Endothelial cell of umbilical vein (primary cell): Measurements from ENCODE around the gene APC2. TPM values are rescaled to one million over a fixed set of nuclear protein-coding genes. Genes with fewer than 3 reads are reported as not detected.

Experiments used
- BruUV-seq: library from RNA; stranded (reverse); fragments of 400-500 nt; replicated peaks from 2 replicates; lab custom pipeline; 2021; lab: Mats Ljungman, UMichigan
- CTCF ChIA-PET: fragments of 300-600, 350-600 bp; sonication (Branson Sonifier 250); formaldehyde crosslinking; loops from one replicate; lab custom pipeline; 2021; ENCODE audit warnings: antibody characterized with exemption, inconsistent platforms; lab: Charles Lee
- POLR2A ChIA-PET: fragments of 300-600, 350-600 bp; sonication (Branson Sonifier 250); formaldehyde crosslinking; loops from one replicate; lab custom pipeline; 2021; ENCODE audit warnings: antibody characterized with exemption, inconsistent platforms; lab: Charles Lee
- DNase-seq: peaks from one replicate; pipeline ENCODE4 v3.0.0-alpha.2; 2011; ENCODE audit warnings: low read depth, low spot score
- FAIRE-seq: peaks from 2 replicates; lab custom pipeline; 2011; peaks lifted over from hg19 to GRCh38; lab: Jason Lieb, UNC
- H2AFZ ChIP-seq: 2 replicates; pipeline ENCODE4 v1.6.0; 2012; ENCODE audit warnings: low read depth, low read length, control low read depth, inconsistent platforms
- H3K27ac ChIP-seq: 2 replicates; pipeline ENCODE4 v1.5.1; 2011; ENCODE audit warnings: low read depth, mild to moderate bottlenecking, control low read depth, low read length, moderate library complexity; ENCODE audit not compliant: insufficient read depth
- H3K27me3 ChIP-seq, 2 experiments: 2 replicates each; pipeline versions ENCODE4 v1.6.0 to v1.6.1; 2011; ENCODE audit warnings: low read length in 2 of 2, mixed read lengths in 1 of 2; ENCODE audit not compliant: control insufficient read depth in 2 of 2, insufficient read depth in 2 of 2
- H3K36me3 ChIP-seq, 2 experiments: 2 replicates in 1 of 2; 3 replicates in 1 of 2; pipeline ENCODE4 v1.5.1; 2011; ENCODE audit warnings: low read length in 2 of 2, mild to moderate bottlenecking in 1 of 2, moderate library complexity in 1 of 2; ENCODE audit not compliant: control insufficient read depth in 2 of 2, insufficient read depth in 2 of 2; ENCODE audit errors: extremely low read depth in 1 of 2
- H3K4me1 ChIP-seq: 3 replicates; pipeline ENCODE4 v1.5.1; 2011; ENCODE audit warnings: mild to moderate bottlenecking, low read length; ENCODE audit not compliant: control insufficient read depth, insufficient read depth; ENCODE audit errors: extremely low read depth
- H3K4me2 ChIP-seq: 2 replicates; pipeline ENCODE4 v1.6.1; 2011; ENCODE audit warnings: low read length, control low read depth, mixed read lengths; ENCODE audit not compliant: insufficient read depth
- H3K4me3 ChIP-seq, 3 experiments: fragments of 200-600 bp in 1 of 3; sonication (generic), shearing (Covaris generic) in 1 of 3; replicated peaks in 1 of 3; 2 replicates each; pipeline ENCODE4 v1.5.1; 2011 to 2016; ENCODE audit warnings: control low read depth in 3 of 3, low read length in 3 of 3, mild to moderate bottlenecking in 2 of 3, inconsistent platforms in 1 of 3, low read depth in 1 of 3, moderate library complexity in 1 of 3; ENCODE audit not compliant: insufficient read depth in 1 of 3
- H3K79me2 ChIP-seq: 2 replicates; pipeline ENCODE4 v1.6.0; 2012; ENCODE audit warnings: low read length, inconsistent platforms; ENCODE audit not compliant: control insufficient read depth, insufficient read depth
- H3K9ac ChIP-seq: replicated peaks from 2 replicates; pipeline ENCODE3; 2011; ENCODE audit warnings: low read length, control low read depth; ENCODE audit not compliant: insufficient read depth; ENCODE audit errors: extremely low read depth
- H3K9me1 ChIP-seq: replicated peaks from 3 replicates; pipeline ENCODE4 v1.6.0; 2011; ENCODE audit warnings: mild to moderate bottlenecking, low read length; ENCODE audit not compliant: control insufficient read depth, insufficient read depth; ENCODE audit errors: extremely low read depth
- H3K9me3 ChIP-seq: replicated peaks from 2 replicates; pipeline ENCODE4 v1.5.1; 2012; ENCODE audit warnings: low read length, inconsistent platforms; ENCODE audit not compliant: control insufficient read depth, insufficient read depth
- H4K20me1 ChIP-seq: replicated peaks from 2 replicates; pipeline ENCODE3; 2011; ENCODE audit warnings: mild to moderate bottlenecking, low read length; ENCODE audit not compliant: control insufficient read depth, insufficient read depth; ENCODE audit errors: extremely low read depth
- EZH2 ChIP-seq: IDR thresholded peaks from 2 replicates; pipeline ENCODE4 v1.6.1; 2012; ENCODE audit warnings: borderline replicate concordance, low read depth, mild to moderate bottlenecking, moderate library complexity, low read length, inconsistent platforms; ENCODE audit not compliant: severe bottlenecking
- FOS ChIP-seq: IDR thresholded peaks from 2 replicates; pipeline ENCODE4 v1.6.1; 2011; ENCODE audit warnings: mild to moderate bottlenecking, low read length, moderate library complexity, borderline replicate concordance; ENCODE audit not compliant: insufficient read depth
- JUN ChIP-seq: IDR thresholded peaks from 2 replicates; pipeline ENCODE4 v1.6.1; 2011; ENCODE audit warnings: borderline replicate concordance, low read depth; ENCODE audit not compliant: insufficient read length, insufficient read depth
- MYC ChIP-seq: IDR thresholded peaks from one replicate; pipeline ENCODE4 v1.6.1; 2011; ENCODE audit warnings: mild to moderate bottlenecking, low read depth, low read length
- dilution Hi-C: fragments of 300-500 bp; cut with MboI; formaldehyde crosslinking; loops from one replicate; pipeline ENCODE4 v1.15.0; 2019; ENCODE audit warnings: low sequenced_read_pairs; ENCODE audit not compliant: extremely low pct_ligation_motif_present
- intact Hi-C: fragments of 100-400 bp; cut with micrococcal nuclease; formaldehyde crosslinking; loops from one replicate; pipeline ENCODE4 v1.10.0; 2022
- polyA plus RNA-seq, 4 experiments: library from polyadenylated mRNA; depleted of rRNA in 3 of 4; stranded (reverse) in 3 of 4; unstranded in 1 of 4; fragments of >200 nt; gene quantifications; 2 replicates each; pipeline versions ENCODE4 v1.2.1 to v1.2.3, GENCODE V29; 2011 to 2012; ENCODE audit warnings: missing spikeins in 1 of 4
- total RNA-seq: library from RNA; stranded (reverse); gene quantifications from 2 replicates; pipeline ENCODE4 v1.2.3, GENCODE V29; 2021
- TF ChIP-seq, protein P1 (sequence below): IDR thresholded peaks from 2 replicates; pipeline ENCODE4 v1.6.1; 2011; ENCODE audit not compliant: insufficient read depth, insufficient read length

Gene APC2
- total and polyA plus RNA-seq, 2 donors (not counting 3 experiments of a cell fraction or from before 2014, with no cell fraction given), result 0.01 to 0.04 TPM

DNA sequence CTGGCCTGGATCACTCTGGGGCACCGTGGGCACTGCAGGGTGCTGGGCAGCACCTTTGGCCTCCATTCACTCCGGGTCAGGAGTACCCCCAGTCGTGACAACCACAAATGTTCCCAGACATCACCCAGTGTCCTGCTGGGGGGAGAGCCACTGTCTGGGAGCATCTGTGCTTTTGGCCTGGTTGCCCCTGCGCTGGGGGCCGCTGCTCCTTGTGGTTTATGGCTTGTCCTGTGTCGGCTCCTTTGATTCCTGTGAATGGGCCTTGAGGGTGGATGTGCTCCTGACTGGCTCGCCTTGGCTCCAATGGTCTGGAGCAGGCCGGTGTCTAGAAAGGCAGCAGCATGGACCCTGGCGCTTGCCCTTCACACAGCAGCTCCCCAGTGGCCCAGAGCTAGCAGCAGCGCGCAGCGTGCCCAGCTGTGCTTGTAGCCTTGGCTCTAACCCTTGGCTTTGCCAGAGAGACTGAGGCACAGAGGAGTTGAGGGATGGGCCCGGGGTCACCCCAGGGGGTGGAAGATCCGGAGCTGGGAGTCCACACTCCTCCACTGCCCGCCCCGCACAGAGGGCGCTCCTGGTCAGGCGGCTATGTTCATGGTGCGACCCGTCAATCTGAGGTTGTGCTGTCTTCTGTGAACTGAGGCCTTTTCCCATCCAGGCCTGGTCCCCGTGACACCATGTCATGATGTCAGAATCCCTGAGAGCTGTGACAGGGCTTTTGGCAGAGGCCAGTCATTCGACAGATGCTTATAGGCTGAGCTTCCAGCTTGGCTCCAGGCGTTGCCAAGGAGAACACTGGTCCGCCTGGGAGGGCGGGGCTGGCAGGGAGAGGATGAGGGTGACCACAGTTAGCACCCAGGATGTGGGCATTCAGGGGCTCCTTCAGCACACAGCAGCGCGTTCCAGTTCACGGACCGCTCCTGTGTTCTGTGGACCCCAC lies 38.4 kb upstream of the APC2 start:
- no peak overlapping the region for H3K4me2 ChIP-seq
- no peaks in the 10 kb centered on the region for H3K27me3 ChIP-seq
- peak overlapping the region; percentile 92 for H3K27ac ChIP-seq
- intact Hi-C loops (no loop called here), dilution Hi-C loops (no loop called here)
- H3K36me3 ChIP-seq, result peaks cover 0 to 6% of the 10 kb centered on the region in 2 experiments
- no peaks in the 10 kb centered on the region for H4K20me1 ChIP-seq
- TF ChIP-seq JUN, result no peak
- H3K4me3 ChIP-seq, result no peak overlapping the region
- ChIA-PET POLR2A (interaction anchor here (0.6 kb wide), 1 partner anchor 30 kb away, joined by 4 read pairs; no protein-coding TSS in a partner anchor), CTCF (no interaction called here)
- H2AFZ ChIP-seq, result no peak overlapping the region
- DNase-seq, result no peak
- H3K79me2 ChIP-seq, result peaks cover 85% of the 10 kb centered on the region
- H3K4me1 ChIP-seq, result peaks cover 42% of the 10 kb centered on the region
- no TSS peak for BruUV-seq
- H3K9ac ChIP-seq, result no peak overlapping the region
- no peaks in the 10 kb centered on the region for H3K9me3 ChIP-seq
- FAIRE-seq, result no peak
- H3K9me1 ChIP-seq, result no peaks in the 10 kb centered on the region

DNA sequence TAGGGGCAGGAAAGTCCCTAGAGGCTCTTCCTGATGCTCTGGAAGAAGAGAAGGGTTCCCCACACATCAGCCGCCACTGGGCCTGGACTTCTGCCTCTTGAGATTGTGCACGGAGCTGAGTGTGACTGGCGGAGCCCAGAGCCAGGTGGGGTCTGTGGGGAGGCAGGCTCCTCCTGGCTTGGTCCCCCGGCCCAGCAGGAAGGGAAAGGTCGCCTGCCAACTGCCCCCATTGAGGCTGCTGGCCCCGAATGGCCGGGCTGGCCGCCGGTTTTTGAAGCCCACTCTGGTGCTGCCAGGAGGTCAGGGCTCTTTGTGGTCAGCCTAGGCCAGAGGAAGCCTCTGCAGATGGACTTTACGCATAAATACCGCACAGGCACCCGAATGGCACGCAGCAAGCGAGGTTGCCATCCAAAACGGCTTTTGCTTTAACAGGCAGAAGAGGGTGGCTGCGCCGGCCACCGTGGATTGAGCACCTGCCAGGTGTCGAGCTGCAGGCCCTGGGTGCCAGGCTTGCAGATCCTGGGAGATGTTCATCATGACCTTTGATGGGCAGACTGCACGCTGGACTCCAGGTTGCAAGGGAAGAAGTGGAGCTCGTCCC lies 37.5 kb upstream of the APC2 start:
- no peak for FAIRE-seq
- Histone ChIP-seq H3K4me3 (no peak overlapping the region), H2AFZ (no peak overlapping the region), H3K9ac (no peak overlapping the region), H3K4me1 (peaks cover 39% of the 10 kb centered on the region), H3K36me3 (peaks cover 0 to 10% of the 10 kb centered on the region in 2 experiments), H4K20me1 (no peaks in the 10 kb centered on the region), H3K27me3 (no peaks in the 10 kb centered on the region), H3K27ac (no peak overlapping the region), H3K9me3 (no peaks in the 10 kb centered on the region), H3K79me2 (peaks cover 94% of the 10 kb centered on the region), H3K4me2 (no peak overlapping the region), H3K9me1 (no peaks in the 10 kb centered on the region)
- POLR2A ChIA-PET, result interaction anchor here (0.6 kb wide), 1 partner anchor 29 kb away, joined by 4 read pairs; no protein-coding TSS in a partner anchor
- BruUV-seq, result no TSS peak
- DNase-seq, result no peak
- TF ChIP-seq FOS (no peak), MYC (no peak), EZH2 (no peak)
- TF ChIP-seq, protein P1, sequence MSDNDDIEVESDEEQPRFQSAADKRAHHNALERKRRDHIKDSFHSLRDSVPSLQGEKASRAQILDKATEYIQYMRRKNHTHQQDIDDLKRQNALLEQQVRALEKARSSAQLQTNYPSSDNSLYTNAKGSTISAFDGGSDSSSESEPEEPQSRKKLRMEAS, result no peak
- intact Hi-C loops (no loop called here), dilution Hi-C loops (no loop called here)
- CTCF ChIA-PET, result interaction anchor here (0.6 to 1.4 kb wide), 5 partner anchors 8 to 168 kb away, joined by 3 to 5 read pairs (median 3); no protein-coding TSS in a partner anchor
